ENCODE data around the gene HHATL.

The HHATL gene

GRCh38 chr3:42664438-42664803 is 38.2 kb downstream of the HHATL start:
- no peak for TF ChIP-seq TCF12 (IDR thresholded peaks at IDR 0.05; ENCODE audit: low read depth)
- no peak for TF ChIP-seq YY1 (IDR thresholded peaks at IDR 0.05; ENCODE audit: low read depth)
- TF ChIP-seq REST (IDR thresholded peaks at IDR 0.05; ENCODE audit: low read depth), result no peak
- no peak for TF ChIP-seq FOXM1 (IDR thresholded peaks at IDR 0.05; ENCODE audit: borderline replicate concordance, low read depth)
- TF ChIP-seq TAF1 (IDR thresholded peaks at IDR 0.05; ENCODE audit: low read depth), result no peak
- no peak for TF ChIP-seq MAX (IDR thresholded peaks at IDR 0.05)
- no peak for TF ChIP-seq CEBPB (IDR thresholded peaks at IDR 0.05)
- no peak for TF ChIP-seq EGR1 (IDR thresholded peaks at IDR 0.05)
- TF ChIP-seq NFIC (IDR thresholded peaks at IDR 0.05), result no peak

- no peak for TF ChIP-seq CREB1 (IDR thresholded peaks at IDR 0.05; ENCODE audit: low read depth)
- TF ChIP-seq YY1 (IDR thresholded peaks at IDR 0.05; ENCODE audit: low read depth), result no peak
- no peak for TF ChIP-seq FOXM1 (IDR thresholded peaks at IDR 0.05; ENCODE audit: borderline replicate concordance, low read depth)
- TF ChIP-seq TAF1 (IDR thresholded peaks at IDR 0.05; ENCODE audit: low read depth), result no peak
- no peak for TF ChIP-seq CEBPB (IDR thresholded peaks at IDR 0.05)
- no peak for TF ChIP-seq EGR1 (IDR thresholded peaks at IDR 0.05)
- TF ChIP-seq MAX (IDR thresholded peaks at IDR 0.05), result no peak
- no peak for TF ChIP-seq TEAD4 (IDR thresholded peaks at IDR 0.05)
- TF ChIP-seq REST (IDR thresholded peaks at IDR 0.05; ENCODE audit: low read depth), result no peak
- TF ChIP-seq EP300 (IDR thresholded peaks at IDR 0.05; ENCODE audit: borderline replicate concordance), result no peak
These were observed 38.8 kb downstream of the HHATL start for GRCh38 chr3:42663581-42664437.

- no peak for TF ChIP-seq NFIC (IDR thresholded peaks at IDR 0.05)
- TF ChIP-seq CREB1 (IDR thresholded peaks at IDR 0.05; ENCODE audit: low read depth), result no peak
- no peak for TF ChIP-seq MAX (IDR thresholded peaks at IDR 0.05)
- no peak for TF ChIP-seq ZBTB7A (IDR thresholded peaks at IDR 0.05; ENCODE audit: low read depth)
- no peak for TF ChIP-seq TEAD4 (IDR thresholded peaks at IDR 0.05)
- no peak for TF ChIP-seq REST (IDR thresholded peaks at IDR 0.05; ENCODE audit: low read depth)
- TF ChIP-seq CEBPB (IDR thresholded peaks at IDR 0.05), result no peak
- TF ChIP-seq TCF12 (IDR thresholded peaks at IDR 0.05; ENCODE audit: low read depth), result no peak
These were observed 39.6 kb downstream of the HHATL start for GRCh38 chr3:42662813-42663535.

GRCh38 chr3:42662037-42662812 is 40.4 kb downstream of the HHATL start:
- TF ChIP-seq TCF12 (IDR thresholded peaks at IDR 0.05; ENCODE audit: low read depth) (no peak), EGR1 (IDR thresholded peaks at IDR 0.05) (no peak), USF1 (IDR thresholded peaks at IDR 0.05) (no peak), FOXM1 (IDR thresholded peaks at IDR 0.05; ENCODE audit: borderline replicate concordance, low read depth) (no peak), REST (IDR thresholded peaks at IDR 0.05; ENCODE audit: low read depth) (no peak)

Data from Ishikawa (cell line).